ENCODE data around the gene NOC2L. TPM values are rescaled to one million over a fixed set of nuclear protein-coding genes. Genes with fewer than 3 reads are reported as not detected.
"Not testable (repeated sequence)": the region's sequence is repeated elsewhere in the genome, so short reads cannot be mapped to it uniquely, and the experiment has no call there.

The NOC2L gene
- total RNA-seq, 1 experiment from 2014 or later: 93.4 TPM

DNA sequence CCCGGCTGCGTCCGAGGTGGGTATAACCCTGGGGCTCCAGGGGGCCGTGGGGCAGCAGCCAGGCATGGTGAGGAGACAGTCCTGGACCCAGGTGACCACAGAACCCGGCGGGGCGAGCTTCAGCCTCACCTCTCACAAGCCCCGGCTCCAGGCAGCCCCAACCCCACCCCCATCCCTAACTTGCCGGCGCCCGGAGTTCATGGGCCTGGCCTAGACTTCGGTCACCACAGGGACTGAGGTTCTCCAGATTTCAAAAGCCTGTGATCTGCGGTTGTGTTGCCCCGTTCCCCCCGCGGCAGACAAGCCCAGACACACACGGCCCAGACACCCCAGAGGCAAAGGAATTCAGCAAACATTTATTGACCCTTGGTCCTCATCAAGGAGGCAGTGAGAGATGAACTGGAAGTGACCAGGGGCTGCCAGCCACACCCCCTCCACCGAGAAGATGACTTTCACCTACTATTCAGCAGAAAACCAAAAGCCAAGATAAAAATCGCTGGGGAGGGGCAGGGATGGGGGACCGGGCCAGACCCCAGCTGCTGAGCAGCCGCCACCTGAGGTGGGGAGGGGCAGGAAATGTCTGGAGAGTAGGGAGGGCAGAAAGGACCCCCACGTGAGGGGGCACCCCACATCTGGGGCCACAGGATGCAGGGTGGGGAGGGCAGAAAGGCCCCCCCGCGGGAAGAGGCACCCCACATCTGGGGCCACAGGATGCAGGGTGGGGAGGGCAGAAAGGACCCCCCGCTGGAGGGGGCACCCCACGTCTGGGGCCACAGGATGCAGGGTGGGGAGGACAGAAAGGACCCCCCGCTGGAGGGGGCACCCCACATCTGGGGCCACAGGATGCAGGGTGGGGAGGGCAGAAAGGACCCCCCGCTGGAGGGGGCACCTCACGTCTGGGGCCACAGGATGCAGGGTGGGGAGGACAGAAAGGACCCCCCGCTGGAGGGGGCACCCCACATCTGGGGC, 36.9 kb upstream of the NOC2L start:
- CTCF ChIA-PET: no interaction called here
- Histone ChIP-seq H3K36me3 (ENCODE audit: control insufficient read depth, insufficient read depth, low read length) (no peaks in the 10 kb centered on the region), H3K4me3 (ENCODE audit: low read depth, low read length) (no peak overlapping the region), H3K9me3 (peaks cover 8% of the 10 kb centered on the region; the same call in 1 of the 2 replicates), H3K4me1 (peaks cover 19% of the 10 kb centered on the region), H3K27me3 (replicated peaks; ENCODE audit: control insufficient read depth, insufficient read depth, low read length) (no peaks in the 10 kb centered on the region)
- intact Hi-C loops (cut with micrococcal nuclease; ENCODE audit: unreplicated experiment): loop anchor here (5.0 kb wide), 1 partner anchor 76 kb away; the partner anchor contains the start of gene RNF223
- Mint-ChIP-seq H3K27ac (ENCODE audit: unreplicated experiment) (peak overlapping the region; percentile 21), H3K36me3 (ENCODE audit: insufficient read depth, unreplicated experiment) (peaks cover 40% of the 10 kb centered on the region), H3K4me3 (ENCODE audit: unreplicated experiment) (peak overlapping the region; percentile 30), H3K27me3 (ENCODE audit: insufficient read depth, unreplicated experiment) (no peaks in the 10 kb centered on the region), H3K9me3 (ENCODE audit: unreplicated experiment) (no peaks in the 10 kb centered on the region), H3K4me1 (ENCODE audit: low read depth, unreplicated experiment) (no peaks in the 10 kb centered on the region)
- peak; percentile 74 to 84 for DNase-seq
- no TSS peak for BruUV-seq (replicated peaks)
- TF ChIP-seq, protein P1, sequence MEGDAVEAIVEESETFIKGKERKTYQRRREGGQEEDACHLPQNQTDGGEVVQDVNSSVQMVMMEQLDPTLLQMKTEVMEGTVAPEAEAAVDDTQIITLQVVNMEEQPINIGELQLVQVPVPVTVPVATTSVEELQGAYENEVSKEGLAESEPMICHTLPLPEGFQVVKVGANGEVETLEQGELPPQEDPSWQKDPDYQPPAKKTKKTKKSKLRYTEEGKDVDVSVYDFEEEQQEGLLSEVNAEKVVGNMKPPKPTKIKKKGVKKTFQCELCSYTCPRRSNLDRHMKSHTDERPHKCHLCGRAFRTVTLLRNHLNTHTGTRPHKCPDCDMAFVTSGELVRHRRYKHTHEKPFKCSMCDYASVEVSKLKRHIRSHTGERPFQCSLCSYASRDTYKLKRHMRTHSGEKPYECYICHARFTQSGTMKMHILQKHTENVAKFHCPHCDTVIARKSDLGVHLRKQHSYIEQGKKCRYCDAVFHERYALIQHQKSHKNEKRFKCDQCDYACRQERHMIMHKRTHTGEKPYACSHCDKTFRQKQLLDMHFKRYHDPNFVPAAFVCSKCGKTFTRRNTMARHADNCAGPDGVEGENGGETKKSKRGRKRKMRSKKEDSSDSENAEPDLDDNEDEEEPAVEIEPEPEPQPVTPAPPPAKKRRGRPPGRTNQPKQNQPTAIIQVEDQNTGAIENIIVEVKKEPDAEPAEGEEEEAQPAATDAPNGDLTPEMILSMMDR (IDR thresholded peaks at IDR 0.05; ENCODE audit: insufficient read depth in 1 of 2, low read depth in 1 of 2, low read length in 1 of 2, severe bottlenecking in 1 of 2, unreplicated experiment in 1 of 2): no peak
- POLR2A ChIA-PET: no interaction called here

DNA sequence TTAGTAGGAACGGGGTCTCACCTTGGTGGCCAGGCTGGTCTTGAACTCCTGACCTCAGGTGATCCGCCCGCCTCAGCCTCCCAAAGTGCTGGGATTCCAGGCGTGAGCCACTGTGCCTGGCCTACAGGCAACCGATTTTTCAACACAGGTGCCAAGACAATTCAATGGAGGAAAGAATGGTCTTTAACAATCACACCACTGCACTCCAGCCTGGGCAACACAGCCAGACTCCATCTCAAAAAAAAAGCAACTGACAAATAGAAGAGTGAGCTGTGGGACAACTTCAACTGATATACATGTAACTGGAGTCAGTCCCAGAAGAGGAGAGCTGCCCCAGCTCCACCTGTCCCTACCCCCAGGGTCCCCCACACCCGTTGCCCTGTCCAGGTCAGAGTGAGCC, 35.5 kb upstream of the NOC2L start:
- H3K4me3 Mint-ChIP-seq (ENCODE audit: unreplicated experiment); CTCF ChIA-PET; H3K36me3 ChIP-seq (ENCODE audit: control insufficient read depth, insufficient read depth, low read length); H3K4me1 Mint-ChIP-seq (ENCODE audit: low read depth, unreplicated experiment); intact Hi-C loops (cut with micrococcal nuclease; ENCODE audit: unreplicated experiment); H3K9me3 Mint-ChIP-seq (ENCODE audit: unreplicated experiment); H3K27me3 ChIP-seq (replicated peaks; ENCODE audit: control insufficient read depth, insufficient read depth, low read length); BruUV-seq (replicated peaks); DNase-seq; H3K27ac Mint-ChIP-seq (ENCODE audit: unreplicated experiment); H3K4me3 ChIP-seq (ENCODE audit: low read depth, low read length); H3K9me3 ChIP-seq; H3K27me3 Mint-ChIP-seq (ENCODE audit: insufficient read depth, unreplicated experiment); POLR2A ChIA-PET: not testable (repeated sequence)
- peaks cover 19% of the 10 kb centered on the region for H3K4me1 ChIP-seq
- peaks cover 28% of the 10 kb centered on the region for H3K36me3 Mint-ChIP-seq (ENCODE audit: insufficient read depth, unreplicated experiment)

DNA sequence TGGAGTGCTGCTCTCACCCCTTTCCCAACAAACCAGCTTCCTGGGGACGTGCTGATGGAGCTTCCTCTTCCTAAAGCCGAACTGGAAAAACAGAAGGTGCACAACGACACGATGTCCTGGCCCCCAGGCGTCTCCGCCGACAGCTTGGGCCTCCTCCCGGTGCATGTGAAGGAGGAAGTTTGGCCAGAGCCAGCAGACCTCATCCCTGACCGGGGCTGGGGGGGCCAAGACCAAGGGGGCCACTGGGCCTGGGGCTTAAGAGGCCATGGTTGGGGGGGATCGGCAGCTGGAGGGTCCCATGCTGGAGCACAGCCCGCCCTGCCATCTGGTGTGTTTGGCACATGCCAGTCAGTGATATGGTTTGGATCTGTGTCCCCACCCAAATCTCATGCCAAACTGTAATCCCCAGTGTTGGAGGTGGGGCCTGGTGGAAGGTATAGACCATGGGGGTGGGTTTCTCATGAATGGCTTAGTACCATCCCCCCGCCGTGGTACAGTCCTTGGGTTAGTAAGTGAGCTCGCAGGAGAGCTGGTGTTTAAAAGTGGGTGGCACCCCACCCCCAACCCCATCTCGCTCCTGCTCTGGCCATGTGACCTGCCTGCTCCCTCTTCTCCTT, 34.4 kb upstream of the NOC2L start:
- peaks cover 19% of the 10 kb centered on the region for H3K4me1 ChIP-seq
- Mint-ChIP-seq H3K27me3 (ENCODE audit: insufficient read depth, unreplicated experiment) (no peaks in the 10 kb centered on the region), H3K4me3 (ENCODE audit: unreplicated experiment) (no peak overlapping the region), H3K4me1 (ENCODE audit: low read depth, unreplicated experiment) (no peaks in the 10 kb centered on the region), H3K36me3 (ENCODE audit: insufficient read depth, unreplicated experiment) (peaks cover 35% of the 10 kb centered on the region), H3K9me3 (ENCODE audit: unreplicated experiment) (no peaks in the 10 kb centered on the region), H3K27ac (ENCODE audit: unreplicated experiment) (no peak overlapping the region)
- H3K9me3 ChIP-seq: peaks cover 8% of the 10 kb centered on the region; the same call in 1 of the 2 replicates
- no TSS peak for BruUV-seq (replicated peaks)
- ChIA-PET CTCF (interaction anchor here (1.5 kb wide), 1 partner anchor 9 kb away, joined by 4 read pairs; no protein-coding TSS in a partner anchor), POLR2A (no interaction called here)
- H3K27me3 ChIP-seq (replicated peaks; ENCODE audit: control insufficient read depth, insufficient read depth, low read length): no peaks in the 10 kb centered on the region
- DNase-seq: no peak
- no peaks in the 10 kb centered on the region for H3K36me3 ChIP-seq (ENCODE audit: control insufficient read depth, insufficient read depth, low read length)
- TF ChIP-seq, protein P1 (IDR thresholded peaks at IDR 0.05; ENCODE audit: insufficient read depth in 1 of 2, low read depth in 1 of 2, low read length in 1 of 2, severe bottlenecking in 1 of 2, unreplicated experiment in 1 of 2): no peak
- H3K4me3 ChIP-seq (ENCODE audit: low read depth, low read length): no peak overlapping the region
- intact Hi-C loops (cut with micrococcal nuclease; ENCODE audit: unreplicated experiment): no loop called here
